Glutamatergic neuron (in vitro differentiated cells): ENCODE measurements around the gene CDH11. TPM values are rescaled to one million over a fixed set of nuclear protein-coding genes. Genes with fewer than 3 reads are reported as not detected.
A peak's percentile ranks its signal among the peaks of the same experiment; 100 is the strongest.

Experiments used
- DNase-seq: peaks from one replicate; pipeline ENCODE4 v3.0.0; 2022
- H3K27ac Mint-ChIP-seq: one replicate; pipeline ENCODE4 v1.8.0; 2020; ENCODE audit warnings: mild to moderate bottlenecking, mixed read lengths, inconsistent platforms; ENCODE audit not compliant: unreplicated experiment
- H3K27me3 Mint-ChIP-seq: one replicate; pipeline ENCODE4 v1.8.0; 2020; ENCODE audit warnings: mild to moderate bottlenecking, moderate library complexity, mixed read lengths, inconsistent platforms; ENCODE audit not compliant: unreplicated experiment
- H3K36me3 Mint-ChIP-seq: one replicate; pipeline ENCODE4 v1.8.0; 2020; ENCODE audit warnings: mild to moderate bottlenecking, mixed read lengths, inconsistent platforms; ENCODE audit not compliant: unreplicated experiment
- H3K4me1 Mint-ChIP-seq: one replicate; pipeline ENCODE4 v1.8.0; 2020; ENCODE audit warnings: mild to moderate bottlenecking, low read depth, mixed read lengths, inconsistent platforms; ENCODE audit not compliant: unreplicated experiment
- H3K4me3 Mint-ChIP-seq: one replicate; pipeline ENCODE4 v1.8.0; 2020; ENCODE audit warnings: mild to moderate bottlenecking, mixed read lengths, inconsistent platforms; ENCODE audit not compliant: unreplicated experiment
- H3K9me3 Mint-ChIP-seq: one replicate; pipeline ENCODE4 v1.8.0; 2020; ENCODE audit warnings: mild to moderate bottlenecking, moderate library complexity, mixed read lengths, inconsistent platforms; ENCODE audit not compliant: unreplicated experiment
- CTCF ChIP-seq: fragments of 200-600 bp; sonication (generic); IDR thresholded peaks from one replicate; pipeline ENCODE4 v1.5.0; 2021; ENCODE audit not compliant: partially characterized antibody, unreplicated experiment
- total RNA-seq: library from RNA; stranded (reverse); fragmentation: NEBNext Ultra II Directional; extraction: Animal tissue kit (Norgen Biotek cat#: 25700); gene quantifications from one replicate; pipeline ENCODE4 v1.2.1, GENCODE V29; 2021; ENCODE audit not compliant: unreplicated experiment

CDH11 gene
- total RNA-seq, 1 donor from 2014 or later, result 2.6 TPM

DNA sequence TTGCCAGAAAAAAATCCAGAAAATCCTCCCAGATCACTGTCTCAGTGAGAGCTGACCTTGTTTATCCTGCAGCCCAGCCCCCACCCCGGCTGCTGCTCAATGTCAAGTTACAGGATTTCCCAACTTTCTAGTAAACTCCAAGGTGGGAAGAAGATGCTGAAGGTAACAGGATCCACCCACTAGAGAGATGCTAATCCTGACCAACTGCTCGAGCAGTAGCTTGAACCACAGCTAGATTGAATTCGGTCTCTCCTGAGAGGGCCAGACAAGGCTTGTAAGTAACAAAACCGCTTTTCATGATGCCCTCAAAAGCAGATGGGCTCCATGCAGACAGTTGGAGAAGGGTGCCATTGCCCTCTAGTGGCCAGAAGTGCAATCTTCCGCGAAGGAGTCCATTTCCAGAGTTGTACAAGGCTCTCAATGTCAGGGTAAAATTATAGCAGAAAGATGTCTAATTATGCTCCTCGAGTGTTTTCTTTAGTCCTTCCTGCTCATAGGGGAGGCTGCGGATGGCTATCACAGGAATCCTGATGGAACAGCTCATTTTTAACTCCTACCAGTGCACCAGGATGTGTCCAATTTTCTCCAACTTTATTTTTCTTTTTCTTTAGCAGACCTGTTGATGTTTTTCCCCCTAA is 3.9 kb downstream of the CDH11 start:
- Mint-ChIP-seq H3K36me3 (no peaks in the 10 kb centered on the region), H3K4me3 (no peak overlapping the region), H3K27me3 (peaks cover 10% of the 10 kb centered on the region), H3K4me1 (peaks cover 24% of the 10 kb centered on the region), H3K9me3 (peaks cover 3% of the 10 kb centered on the region), H3K27ac (no peak overlapping the region)
- TF ChIP-seq CTCF, result peak; percentile 93
- peak; percentile 76 for DNase-seq

- no peak for DNase-seq
Observed at GRCh38 chr16:65116818-65117430, 4.9 kb downstream of the CDH11 start.

DNA sequence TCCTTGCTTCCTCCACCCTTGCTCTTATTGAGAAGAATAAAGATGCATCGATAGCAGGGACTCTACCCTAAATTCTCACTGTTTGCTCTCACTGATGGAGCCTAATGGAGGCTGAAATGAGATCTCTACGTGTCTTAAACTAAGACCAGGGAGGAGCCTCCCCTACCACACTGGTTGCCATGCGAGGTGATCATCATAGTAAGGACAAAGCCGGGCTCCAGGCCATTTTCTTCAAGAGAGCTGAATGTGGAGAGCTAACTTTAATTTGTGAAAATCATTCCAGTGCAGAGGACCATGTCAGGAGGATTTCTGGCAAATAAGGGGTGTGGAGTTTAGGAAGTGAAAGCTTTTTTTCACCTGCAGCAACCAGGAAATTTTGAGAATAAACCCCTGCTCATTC is 5.6 kb downstream of the CDH11 start:
- H3K4me1 Mint-ChIP-seq, result peaks cover 24% of the 10 kb centered on the region
- peaks cover 10% of the 10 kb centered on the region for H3K27me3 Mint-ChIP-seq
- no peak for TF ChIP-seq CTCF
- no peak for DNase-seq
- H3K4me3 Mint-ChIP-seq, result no peak overlapping the region
- no peaks in the 10 kb centered on the region for H3K36me3 Mint-ChIP-seq
- peaks cover 3% of the 10 kb centered on the region for H3K9me3 Mint-ChIP-seq
- H3K27ac Mint-ChIP-seq, result no peak overlapping the region

More at GRCh38 chr16:65116818-65117430, 4.9 kb downstream of the CDH11 start:
- peaks cover 24% of the 10 kb centered on the region for H3K4me1 Mint-ChIP-seq
- no peak for TF ChIP-seq CTCF
- peaks cover 10% of the 10 kb centered on the region for H3K27me3 Mint-ChIP-seq
- no peak overlapping the region for H3K4me3 Mint-ChIP-seq
- H3K36me3 Mint-ChIP-seq, result no peaks in the 10 kb centered on the region
- no peak overlapping the region for H3K27ac Mint-ChIP-seq
- H3K9me3 Mint-ChIP-seq, result peaks cover 3% of the 10 kb centered on the region

DNA sequence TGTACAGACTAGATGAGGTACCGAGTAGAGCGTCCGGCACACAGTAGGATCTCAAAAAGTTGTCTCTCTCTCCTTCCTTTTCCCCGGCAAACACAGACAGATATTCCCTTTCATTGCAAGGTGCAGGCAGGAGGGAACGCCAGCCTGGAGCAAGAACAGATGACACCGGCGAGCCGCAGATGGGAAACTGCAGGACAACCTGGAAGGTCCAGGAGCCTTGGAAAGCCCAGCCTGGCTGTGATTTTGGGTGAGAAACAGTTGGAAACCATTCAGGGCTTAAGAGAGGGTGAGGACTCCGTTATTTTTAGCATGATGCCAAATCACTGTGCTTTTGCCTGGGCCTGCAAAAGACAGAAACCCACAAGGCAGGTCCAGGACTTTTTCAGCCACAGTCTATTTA is 7.3 kb downstream of the CDH11 start:
- Mint-ChIP-seq H3K27ac (peak overlapping the region; percentile 4), H3K9me3 (no peaks in the 10 kb centered on the region), H3K4me3 (no peak overlapping the region), H3K27me3 (peaks cover 4% of the 10 kb centered on the region), H3K4me1 (peaks cover 19% of the 10 kb centered on the region), H3K36me3 (no peaks in the 10 kb centered on the region)
- DNase-seq, result peak; percentile 25
- TF ChIP-seq CTCF, result no peak

DNA sequence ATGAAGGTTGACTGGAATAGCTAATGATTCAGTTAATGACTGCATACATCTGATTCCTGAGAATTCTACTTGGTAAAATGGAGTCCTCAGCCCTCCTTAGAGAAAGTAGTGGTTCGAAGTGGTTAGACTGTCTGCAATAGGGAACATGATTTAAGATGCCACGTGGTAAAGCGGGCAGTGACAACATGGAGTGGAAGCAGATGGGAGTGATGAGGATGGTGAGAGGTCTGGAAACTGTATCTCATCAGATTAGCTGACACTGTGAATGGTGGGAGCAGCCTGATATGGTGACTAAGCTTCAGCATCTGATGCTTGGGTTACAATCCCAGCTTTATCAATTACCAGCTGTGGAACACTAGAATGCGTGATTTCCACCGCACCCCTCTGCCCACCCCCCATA is 8.4 kb downstream of the CDH11 start:
- Mint-ChIP-seq H3K4me1 (peaks cover 19% of the 10 kb centered on the region), H3K27me3 (no peaks in the 10 kb centered on the region)

More for the DNA sequence above, 8.4 kb downstream of the CDH11 start:
- Mint-ChIP-seq H3K27ac (no peak overlapping the region), H3K4me3 (no peak overlapping the region), H3K36me3 (no peaks in the 10 kb centered on the region), H3K9me3 (no peaks in the 10 kb centered on the region)
- no peak for DNase-seq
- TF ChIP-seq CTCF, result no peak
